OCI-M2 (cell line): ENCODE measurements around the gene ATP6V1G2.
A peak's percentile ranks its signal among the peaks of the same experiment; 100 is the strongest.
"Not testable (repeated sequence)": the region's sequence is repeated elsewhere in the genome, so short reads cannot be mapped to it uniquely, and the experiment has no call there.

Experiments used
- DNase-seq: peaks from one replicate; lab custom pipeline; 2025; ENCODE audit not compliant: unreplicated experiment; lab: John Stamatoyannopoulos, UW

The ATP6V1G2 gene

DNA sequence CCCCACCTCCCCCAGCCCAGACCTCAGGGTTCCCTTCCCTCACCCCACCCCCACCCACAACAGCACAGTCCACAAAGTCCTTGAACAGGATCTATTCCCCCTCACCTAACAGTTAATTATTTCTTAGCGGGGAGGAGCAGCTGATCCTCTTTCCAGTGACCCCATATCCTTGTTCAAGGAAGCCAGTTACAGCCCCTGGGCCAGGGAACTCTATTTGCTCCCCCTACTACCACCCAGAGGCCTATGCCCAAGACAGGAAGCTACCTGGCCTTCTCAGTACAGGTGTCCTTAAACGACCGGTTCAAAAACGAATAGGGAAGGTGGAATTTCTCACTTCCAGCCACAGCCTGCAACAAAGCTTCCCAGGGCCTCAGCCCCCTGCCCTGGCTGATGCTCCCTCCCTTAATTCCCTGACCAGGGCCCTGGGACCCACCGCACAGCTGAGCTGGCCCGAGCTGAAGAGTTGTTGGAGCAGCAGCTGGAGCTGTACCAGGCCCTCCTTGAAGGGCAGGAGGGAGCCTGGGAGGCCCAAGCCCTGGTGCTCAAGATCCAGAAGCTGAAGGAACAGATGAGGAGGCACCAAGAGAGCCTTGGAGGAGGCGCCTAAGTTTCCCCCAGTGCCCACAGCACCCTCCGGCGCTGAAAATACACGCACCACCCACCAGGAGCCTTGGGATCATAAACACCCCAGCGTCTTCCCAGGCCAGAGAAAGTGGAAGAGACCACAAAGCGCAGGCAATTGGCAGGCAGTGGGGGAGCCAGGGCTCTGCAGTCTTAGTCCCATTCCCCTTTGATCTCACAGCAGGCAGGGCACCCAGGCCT is 16.9 kb downstream of the ATP6V1G2 start:
- DNase-seq, result no peak

DNA sequence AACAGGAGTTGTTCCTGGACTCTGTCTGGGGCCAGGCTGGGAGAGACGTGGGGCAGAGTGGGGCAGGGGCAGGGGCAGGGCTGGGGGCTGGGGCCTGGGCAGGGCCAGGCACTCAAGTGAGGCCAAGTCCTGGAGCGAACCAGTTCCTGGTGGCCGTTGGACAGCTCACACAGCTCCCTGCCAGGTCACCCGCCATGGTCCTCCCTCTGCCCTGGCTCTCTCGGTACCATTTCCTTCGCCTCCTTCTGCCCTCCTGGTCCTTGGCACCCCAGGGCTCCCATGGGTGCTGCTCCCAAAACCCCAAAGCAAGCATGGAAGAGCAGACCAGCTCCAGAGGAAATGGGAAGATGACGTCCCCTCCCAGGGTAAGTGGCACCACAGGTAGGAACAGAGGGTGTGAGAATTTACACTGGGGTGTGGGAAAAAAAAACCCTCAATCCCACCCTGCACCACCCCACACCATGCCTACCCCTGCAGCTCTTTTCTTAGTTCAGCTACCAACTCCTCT is 17.5 kb downstream of the ATP6V1G2 start, which contains the start of gene MCCD1:
Gene MCCD1, plus strand, starts transcription at position 142 of the 508 bp plus-strand sequence. Its CDS starts 53 bp downstream, at position 195.
- no peak for DNase-seq

DNA sequence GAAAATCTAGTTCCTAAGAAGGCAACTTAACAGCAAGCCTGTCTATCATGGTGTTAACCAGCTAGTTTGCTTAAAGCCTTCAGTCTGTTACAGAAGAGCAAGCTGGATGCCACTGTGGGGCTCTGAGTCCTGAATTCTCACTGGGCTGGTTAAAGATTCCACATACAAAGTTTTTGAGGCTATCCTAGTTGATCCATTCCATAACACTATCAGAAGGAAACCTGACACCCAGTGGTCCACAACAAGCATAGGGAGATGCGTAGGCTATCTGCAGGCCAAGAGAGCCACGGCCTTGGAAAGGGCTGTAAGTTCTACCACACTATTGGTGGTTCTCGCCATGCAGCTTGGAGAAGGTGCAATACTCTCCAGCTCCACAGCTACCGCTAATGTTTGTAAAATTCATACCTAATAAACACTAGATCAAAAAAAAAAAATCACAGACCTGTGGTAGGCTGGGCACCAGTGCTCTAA is 18.1 kb downstream of the ATP6V1G2 start:
- no peak for DNase-seq

DNA sequence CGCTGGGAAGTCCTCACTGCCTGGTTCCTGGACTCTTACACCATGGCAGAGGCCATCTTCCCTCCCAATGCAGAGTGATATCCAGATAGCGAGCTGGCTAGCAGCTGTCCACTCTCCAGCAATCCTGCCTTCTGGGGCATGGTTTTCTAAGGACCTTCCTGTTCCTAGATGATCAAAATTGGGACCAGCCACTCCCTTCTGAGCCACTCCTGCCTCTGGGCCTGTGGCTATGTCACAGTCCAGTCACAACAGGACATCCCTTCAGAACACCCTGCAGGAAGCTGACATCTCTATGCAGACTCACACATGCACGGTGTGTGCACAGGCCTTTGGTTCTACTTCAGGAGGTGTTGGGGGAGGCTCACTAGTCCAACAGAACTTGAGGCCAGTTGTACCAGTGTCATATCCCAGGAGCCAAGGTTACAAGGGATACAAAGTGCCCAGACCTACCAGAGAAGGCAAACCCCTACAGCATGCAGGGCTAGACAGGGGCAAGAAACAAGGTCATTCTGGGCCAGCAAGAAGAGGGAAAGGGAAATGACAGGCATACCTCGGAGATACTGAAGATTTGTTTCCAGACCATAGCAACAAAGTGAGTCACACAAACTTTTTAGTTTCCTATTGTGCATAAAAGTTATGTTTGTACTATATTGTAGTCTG is 20.3 kb downstream of the ATP6V1G2 start:
- no peak for DNase-seq

DNA sequence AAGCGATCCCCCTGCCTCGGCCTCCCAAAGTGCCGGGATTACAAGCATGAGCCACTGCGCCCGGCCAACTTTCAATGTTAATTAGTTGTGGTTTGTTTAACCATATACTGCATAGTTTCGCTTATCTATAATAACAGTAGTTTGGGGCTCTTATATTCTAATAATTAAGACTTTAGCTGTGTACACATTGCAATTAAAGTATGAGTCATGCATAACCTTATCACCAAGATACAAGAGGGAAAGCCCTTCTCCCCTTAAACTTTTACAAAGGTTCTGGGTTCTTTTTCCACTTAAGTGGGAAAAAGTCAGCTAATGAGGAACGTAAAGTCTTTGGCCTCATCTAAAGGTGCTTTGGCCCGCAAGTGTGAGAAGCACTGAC is 20.9 kb downstream of the ATP6V1G2 start:
- DNase-seq, result no peak

DNA sequence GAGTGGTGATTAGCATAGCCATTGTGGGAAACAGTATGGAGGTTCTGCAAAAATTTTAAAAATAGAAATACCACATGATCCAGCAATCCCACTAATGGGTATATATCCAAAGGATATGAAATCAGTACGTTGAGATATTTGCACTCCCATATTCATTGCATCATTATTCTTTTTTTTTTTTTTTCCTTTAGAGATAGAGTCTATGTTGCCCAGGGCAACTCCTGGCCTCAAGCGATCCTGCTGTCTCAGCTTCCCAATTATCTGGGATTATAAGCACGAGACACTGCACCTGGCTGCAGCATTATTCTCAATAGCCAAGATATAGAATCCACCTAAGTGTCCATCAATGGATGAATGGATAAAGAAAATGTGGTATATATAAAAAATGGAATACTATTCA is 24.6 kb downstream of the ATP6V1G2 start:
- DNase-seq, result no peak

DNA sequence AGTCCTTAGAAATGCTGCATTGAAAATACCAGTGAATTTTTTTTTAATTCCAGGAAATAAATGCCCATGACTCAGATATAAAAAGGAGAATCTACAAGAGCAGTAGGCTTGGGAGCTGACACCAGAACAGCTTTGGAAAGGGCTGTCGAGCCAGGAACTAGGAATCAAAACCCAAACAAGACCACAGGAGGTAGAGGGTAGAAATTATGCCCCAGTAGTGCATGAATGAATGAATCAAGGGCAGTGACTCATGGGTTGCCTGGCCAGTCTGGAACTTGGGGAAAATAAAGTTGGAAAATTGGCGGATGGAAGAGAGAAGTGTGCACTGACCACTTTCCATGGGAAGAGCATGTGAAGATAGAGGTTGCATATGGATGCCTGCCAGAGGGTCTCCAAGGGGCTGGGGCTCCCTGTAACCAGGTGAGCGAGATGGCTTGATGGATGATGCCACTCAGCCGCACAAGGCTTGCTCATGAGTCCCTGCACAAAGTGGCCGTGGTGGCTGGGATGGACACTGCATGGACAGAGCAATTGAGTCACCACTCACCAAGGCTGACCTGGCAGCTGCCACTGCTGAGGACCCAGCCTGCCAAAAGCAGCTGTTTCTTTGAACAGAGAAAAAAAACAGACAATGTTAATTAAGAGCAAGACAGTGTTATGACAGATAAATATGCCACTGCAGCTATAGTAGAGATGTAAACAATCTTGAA is 32.8 kb downstream of the ATP6V1G2 start:
- DNase-seq, result no peak

DNA sequence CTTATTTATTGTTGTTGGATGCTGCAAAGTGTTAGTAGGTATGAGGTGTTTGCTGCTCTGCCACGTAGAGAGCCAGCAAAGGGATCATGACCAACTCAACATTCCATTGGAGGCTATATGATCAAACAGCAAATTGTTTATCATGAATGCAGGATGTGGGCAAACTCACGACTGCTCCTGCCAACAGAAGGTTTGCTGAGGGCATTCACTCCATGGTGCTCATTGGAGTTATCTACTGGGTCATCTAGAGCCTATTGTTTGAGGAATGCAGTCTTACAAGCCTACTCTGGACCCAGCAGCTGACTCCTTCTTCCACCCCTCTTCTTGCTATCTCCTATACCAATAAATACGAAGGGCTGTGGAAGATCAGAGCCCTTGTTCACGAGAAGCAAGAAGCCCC is 36.4 kb downstream of the ATP6V1G2 start:
- DNase-seq, result no peak

DNA sequence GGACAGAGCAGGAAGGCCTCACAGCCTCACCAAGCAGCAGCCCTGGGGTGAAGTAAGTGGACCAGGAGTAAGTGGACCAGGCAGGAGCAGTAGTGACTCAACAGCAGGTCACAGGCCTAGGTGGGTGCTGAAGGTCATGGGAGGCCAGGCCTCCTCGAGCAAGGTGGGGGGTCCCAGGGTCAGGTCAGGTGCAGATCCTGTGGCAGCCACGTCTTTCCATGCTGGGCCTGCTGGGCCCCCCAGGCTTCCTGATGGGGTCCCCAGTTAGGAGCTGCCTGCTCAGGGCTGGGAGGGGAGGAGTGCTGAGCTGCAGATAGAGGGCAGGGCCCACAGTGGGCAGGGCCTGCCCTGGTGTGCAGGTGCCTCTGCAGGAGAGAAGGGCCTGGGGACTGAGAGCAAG is 37.4 kb downstream of the ATP6V1G2 start:
- not testable (repeated sequence) for DNase-seq

DNA sequence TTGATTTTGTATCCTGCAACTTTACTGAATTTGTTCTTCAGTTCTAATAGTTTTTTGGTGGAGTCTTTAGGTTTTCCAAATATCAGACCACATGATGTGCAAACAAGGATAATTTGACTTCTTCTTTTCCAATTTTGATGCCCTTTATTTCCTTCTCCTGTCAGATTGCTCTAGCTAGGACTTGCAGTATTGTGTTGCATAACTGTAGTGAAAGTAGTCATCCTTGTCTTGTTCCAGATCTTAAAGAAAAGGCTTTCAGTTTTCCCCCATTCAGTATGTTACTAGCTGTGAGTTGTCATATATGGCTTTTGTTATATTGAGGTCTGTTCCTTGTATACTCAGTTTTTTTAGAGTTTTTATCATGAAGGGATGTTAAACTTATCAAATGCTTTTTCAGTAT is 43.8 kb downstream of the ATP6V1G2 start:
- DNase-seq, result no peak

DNA sequence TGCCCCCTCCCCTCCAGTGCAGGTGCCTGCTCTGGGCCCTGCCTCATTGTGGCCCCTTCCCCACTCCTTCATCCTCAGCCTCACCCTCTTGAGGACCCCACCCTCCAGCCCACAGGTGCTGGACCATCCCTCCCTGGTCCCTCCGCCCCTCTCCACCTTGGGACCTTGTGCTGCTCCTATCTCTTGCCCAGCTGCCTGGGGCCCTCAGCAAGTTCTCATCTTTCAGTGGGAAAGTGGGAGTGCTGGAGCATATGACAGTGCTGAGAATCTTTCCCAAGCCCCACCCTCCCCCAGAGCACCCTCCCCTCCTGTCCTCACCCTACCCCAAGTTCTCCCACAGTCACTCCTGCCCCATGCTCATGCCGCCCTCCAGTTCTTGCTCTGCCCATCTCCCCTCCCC is 46.8 kb downstream of the ATP6V1G2 start:
- DNase-seq, result not testable (repeated sequence)

DNA sequence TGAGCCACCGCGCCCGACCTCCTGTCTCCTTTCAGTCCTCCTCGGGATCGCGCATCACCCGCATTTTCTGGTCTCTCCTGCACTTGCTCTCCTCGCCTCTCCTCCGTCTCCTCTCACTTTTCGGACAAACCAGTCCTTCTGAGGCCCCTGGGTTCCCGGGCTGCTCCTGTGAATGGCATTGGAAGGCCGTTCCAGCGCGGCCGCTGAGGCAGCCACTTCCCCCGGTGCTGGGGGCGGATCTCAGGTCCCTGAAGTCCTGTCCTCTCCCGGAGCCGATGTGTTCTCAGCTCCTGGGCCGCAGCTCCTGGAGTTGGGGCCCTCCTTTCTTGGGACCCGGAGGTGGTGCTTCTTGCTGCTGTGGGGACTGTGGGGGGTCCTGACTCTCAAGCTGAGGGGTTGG is 47.7 kb downstream of the ATP6V1G2 start:
- no peak for DNase-seq

DNA sequence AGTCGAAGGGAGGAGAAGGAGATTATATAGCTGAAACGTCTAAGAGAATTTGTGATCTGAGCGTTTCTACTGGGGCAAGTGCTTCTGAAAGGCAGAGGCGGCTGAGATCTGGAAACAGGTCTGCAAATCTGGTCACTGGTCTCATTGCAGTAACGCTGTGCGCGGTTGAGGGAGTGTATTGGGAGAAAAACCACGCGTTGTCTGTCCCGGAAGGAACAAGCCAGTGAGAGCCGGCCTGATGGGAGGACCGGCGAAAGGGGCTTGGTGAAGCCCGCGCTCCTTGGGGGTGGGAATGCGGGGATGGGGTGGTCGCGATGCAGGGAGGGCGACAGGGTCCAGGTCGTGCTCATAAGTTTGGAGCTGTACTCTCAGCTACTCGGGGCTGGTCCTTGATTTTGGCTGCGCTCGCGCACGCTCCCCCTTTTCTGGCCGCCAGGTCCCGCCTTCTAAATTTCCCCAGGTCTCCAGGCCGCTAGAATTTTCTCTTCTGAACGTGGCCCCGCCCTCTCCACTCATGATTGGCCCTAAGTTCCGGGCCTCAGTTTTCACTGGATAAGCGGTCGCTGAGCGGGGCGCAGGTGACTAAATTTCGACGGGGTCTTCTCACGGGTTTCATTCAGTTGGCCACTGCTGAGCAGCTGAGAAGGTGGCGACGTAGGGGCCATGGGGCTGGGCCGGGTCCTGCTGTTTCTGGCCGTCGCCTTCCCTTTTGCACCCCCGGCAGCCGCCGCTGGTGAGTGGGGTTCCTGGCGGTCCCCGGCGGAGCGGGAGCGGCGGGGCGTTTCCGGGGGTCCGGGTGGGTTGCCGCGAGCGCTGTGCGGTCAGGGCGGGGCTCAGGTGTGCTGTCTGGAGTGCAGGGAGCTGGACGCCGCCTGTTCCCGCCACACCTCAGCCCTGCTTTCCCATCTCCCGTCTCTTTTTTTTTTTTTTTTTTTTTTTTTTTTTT is 48.6 kb downstream of the ATP6V1G2 start, which contains the start of gene MICB:
Gene MICB, plus strand, starts transcription at position 615 of the 946 bp plus-strand sequence. Its CDS starts 49 bp downstream, at position 664.
- DNase-seq, result peak; percentile 75

DNA sequence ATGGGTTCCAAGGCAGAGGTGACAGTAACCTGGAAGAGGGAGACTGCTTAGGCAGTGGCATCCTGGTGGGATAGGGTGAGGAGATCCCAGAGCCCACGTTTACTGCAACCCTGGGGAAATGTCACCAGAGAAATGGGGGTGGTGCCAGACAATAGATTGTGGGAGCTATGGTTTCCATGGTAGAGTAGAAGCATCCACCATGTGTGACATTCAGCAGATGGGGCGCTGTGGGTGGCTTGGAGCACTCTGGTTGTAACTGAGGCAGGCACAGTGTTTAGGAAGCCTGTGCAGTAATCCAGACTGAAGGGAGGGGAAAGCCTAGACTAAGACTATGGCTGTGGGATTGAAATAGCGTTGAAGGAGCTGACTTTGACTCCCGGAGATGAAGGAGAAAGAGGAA is 49.6 kb downstream of the ATP6V1G2 start:
- not testable (repeated sequence) for DNase-seq

DNA sequence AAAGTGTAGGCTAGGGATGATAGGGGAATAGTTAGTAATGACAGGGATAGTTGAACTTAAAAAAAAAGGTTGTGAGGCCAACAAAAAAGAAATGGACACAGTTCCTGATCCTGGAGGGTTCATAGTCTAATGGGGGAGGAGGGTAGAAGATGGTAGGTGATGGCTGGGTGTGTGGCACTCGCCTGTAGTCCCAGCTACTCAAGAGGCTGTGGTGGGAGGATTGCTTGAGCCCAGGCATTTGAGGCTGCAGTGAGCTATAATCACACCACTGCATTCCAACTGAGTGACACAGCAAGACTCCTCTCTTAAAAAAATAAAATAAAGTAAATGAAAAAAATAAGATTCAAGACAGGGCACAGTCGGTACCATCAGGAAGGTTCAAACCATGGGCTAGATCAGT is 50.8 kb downstream of the ATP6V1G2 start:
- no peak for DNase-seq
